HG03039 (cell line): ENCODE measurements around the gene FHIT.

ENCODE experiments used
- ATAC-seq: cut with Tn5 transposase; IDR thresholded peaks from one replicate; pipeline ENCODE4 v1.9.1; 2021; ENCODE audit warnings: mild to moderate bottlenecking, moderate library complexity; ENCODE audit not compliant: unreplicated experiment

The FHIT gene

DNA sequence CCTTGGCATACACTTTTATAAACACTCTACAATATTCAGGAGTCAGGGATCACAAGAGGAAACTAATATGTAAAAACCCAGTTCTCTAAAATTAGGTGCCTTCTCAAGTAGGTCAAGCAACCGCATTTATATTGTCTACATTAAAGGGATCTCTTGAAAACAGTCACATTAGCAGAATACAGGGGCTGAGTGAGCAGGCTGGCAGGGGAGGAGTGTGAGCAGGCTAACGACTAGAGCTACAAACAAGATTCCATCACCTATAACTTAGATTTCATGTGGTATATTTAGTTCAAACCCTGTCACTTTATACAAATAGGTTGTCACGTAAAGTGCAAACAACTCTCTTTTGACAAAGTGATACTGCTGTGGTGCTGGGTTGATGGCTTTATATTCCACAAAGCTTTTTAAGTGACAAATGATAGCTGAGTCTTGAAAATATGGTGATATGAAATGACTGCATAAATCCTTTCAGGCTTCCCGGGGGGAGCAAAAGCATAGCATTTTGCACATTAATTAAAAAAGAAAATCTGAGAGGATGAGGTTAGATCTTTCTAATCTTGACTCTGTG is 937.9 kb downstream of the FHIT start:
- ATAC-seq: no peak

DNA sequence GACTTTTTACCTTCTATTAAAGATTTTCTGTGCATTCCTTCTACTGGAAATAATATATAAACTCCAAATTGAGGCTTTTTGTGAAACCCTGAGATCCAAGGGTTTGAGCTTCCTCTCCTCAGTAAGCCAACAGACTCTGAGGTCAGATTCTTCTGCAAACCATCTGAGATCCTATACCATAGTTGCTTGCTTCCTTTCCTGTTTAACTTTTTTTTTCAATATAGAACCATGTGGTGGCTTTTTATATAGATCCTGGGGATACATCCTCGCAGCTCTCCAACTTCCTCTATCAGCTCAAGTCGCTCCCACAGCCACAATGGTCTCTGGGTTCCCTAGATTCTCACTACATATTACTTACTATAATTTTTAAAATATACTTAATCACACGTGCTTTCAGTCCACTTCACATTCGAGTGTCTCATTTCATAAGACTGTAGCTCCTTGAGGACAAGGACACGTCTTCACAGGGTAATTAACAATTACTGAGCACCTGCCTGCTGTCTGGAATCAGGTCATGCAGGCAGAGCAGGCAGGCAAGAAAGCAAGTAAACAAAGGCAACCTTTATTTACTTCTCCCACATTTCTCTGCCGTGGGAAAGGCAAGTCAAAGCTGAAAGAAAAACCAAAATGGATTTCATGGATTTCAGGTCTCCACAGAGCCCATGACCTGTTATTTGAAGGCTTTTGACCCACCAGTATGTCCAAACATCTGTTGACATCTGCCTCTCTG is 941.5 kb downstream of the FHIT start:
- ATAC-seq: no peak

DNA sequence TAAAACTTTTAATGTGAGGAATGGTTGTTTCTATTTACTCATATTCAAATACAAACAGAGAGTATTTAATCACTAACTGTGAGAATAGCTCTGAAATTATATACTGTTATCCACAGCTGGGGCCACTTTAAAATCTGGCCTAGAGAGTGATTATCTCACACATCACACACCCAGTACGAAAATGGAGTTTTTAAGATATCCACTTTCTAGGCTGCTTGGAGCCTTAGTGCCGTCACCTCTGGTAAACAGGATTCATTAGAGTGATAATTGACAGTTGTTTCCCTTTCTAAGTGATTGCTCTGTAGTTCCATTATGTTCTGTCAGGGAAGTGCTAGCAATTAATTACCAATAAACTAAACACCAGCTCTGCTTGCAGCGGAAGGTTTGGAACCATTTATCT is 942.4 kb downstream of the FHIT start:
- ATAC-seq: no peak

DNA sequence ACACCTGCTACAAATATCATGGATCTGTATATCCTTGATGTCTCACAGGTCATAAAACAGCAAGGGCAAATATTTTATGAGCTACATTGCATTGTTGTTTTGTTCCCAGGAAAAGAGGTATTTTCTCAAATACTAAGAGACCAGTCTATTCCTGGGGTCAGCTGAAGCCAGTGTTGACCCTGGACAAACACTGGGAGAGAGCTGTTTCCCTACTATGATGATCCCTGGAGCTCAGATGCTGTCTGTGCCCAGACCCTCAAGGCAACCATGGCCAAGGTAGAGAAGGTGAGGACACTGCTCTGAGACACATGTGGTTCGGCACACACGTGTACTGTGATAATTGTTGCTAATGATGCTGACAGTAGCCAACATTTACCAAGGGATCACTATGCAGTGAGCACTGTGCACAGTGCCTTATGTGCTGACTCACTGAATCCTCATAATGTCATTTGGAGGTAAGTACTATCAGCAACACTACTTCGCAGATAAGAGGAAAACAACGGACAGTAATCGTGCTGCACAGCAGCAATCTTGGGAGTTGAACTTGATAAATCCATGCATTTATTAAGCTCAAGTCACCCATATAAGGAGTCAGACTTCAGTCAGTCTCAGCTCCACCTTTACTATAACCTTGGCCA is 943.6 kb downstream of the FHIT start:
- no peak for ATAC-seq

DNA sequence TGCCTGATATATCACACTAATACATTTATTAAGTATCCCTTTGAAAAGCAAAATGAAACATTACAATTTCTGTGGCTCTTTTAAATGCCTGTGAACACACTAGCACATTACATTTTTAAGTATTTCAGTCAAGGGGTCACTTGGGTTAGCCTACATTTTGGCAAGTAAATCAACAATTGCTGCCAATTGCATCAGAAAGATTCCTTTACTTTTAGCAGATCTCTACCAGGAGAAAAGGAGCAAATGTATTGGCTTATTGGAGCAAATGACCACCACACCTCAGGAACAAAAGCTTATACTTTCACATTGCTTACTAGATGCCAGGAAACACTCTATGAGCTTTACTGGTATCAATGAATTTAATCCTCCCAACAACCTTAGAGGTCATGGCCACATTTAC is 947.1 kb downstream of the FHIT start:
- ATAC-seq: no peak

DNA sequence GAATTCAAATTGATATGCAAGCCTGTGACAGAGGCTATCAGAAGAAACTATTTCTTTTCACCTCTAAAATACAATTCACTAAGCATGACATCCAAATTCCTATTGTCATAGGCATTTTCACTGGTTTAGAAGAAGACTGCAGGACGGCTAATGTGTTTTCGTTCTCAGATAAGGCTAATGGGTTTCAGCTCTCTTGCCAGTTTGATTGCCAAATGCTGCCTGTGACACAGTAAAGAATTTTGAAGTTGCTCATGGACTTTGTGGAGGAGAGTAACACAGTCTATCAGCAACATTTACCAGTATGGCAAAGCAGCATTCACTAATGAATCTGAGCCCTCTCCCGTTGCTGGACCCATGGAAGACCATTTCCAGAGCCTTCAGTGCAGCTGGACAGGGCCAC is 948.1 kb downstream of the FHIT start:
- no peak for ATAC-seq

DNA sequence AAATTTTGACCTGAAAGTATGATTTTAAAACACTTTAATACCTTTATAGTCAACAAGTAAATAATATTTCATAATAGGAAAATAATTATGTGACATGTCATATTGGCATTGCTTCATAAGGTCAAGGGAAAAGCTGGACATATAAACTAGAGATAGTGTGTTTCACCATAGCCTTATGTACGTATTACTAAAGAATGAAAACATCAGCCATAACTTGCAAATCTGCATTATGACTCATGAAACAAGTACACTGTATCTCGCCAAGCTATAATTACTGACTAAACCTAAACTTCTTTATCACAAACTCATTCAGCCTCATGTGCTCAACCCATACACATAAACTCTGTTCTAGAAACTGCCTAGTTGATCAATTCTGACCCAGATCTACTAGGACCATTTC is 950.1 kb downstream of the FHIT start:
- no peak for ATAC-seq

DNA sequence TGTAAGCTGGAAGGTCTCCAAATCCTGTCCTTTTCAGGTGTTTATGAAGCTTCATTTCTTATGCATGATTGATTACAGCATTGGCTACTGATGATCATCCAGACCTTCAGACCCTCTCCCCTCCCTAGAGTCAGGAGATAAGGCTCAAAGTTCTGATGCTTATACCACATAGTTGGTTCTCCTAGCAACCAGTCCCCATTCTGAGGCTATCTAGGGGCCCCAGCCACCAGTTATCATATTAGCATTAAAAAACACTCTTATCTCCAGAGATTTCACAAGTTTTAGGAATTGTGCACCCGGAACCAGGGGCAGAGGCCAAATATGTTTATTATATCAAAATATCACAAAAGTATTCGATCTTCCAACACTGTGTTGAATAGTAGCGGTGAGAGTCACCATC is 953.1 kb downstream of the FHIT start:
- ATAC-seq: no peak

DNA sequence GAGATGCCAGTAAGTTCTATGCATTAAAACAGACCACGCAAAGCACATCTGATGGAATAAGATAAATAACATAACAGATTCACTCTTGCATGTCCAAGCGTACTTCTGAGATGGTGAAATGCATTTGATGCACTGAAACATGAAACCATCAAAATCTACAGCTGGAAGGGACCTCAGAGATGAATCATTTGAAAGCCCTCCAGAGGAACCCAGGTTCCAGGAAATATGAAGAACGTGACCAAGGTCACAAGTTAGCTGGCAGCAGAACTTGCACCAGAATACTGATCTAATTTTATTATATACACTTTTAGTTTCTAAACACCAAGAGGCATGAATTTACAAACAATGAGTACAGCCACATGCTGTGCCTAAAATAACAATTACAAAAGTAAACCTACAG is 957.1 kb downstream of the FHIT start:
- no peak for ATAC-seq

DNA sequence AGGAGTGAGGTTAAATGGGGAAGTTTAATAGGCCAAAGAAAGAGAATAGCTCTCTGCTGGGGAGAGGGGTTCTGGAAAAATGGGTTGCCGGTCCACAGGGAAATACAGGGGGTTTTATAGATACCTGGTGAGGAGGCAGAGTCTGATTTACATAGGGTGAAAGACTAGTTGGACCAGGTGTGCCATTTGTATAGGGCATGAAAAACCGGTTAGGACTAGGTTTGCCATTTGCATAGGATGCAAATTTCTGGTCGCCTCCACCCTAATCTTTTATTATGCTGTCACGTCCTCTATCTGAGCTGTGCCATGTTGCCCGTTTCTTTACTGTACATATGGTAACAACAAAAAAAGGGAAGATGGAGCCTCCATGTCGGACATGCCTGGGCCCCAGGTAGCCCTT is 960.1 kb downstream of the FHIT start:
- no peak for ATAC-seq

DNA sequence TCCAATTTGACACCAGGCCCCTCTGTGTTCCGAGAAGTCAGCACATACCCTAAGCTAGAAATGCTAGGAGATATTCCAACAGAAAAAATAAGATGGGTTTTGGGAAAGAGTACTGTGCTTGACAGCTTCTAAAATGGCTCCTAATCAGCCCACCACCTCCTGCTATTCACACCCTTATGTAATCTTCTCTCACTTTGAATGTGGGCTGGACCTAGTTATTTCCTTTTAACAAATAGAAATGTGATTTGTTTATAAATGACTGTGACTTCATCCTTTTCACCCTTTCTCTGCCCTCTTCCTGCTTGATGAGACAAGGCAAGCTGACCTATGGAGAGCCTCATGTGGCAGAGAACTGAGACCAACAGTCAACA is 961.1 kb downstream of the FHIT start:
- no peak for ATAC-seq

DNA sequence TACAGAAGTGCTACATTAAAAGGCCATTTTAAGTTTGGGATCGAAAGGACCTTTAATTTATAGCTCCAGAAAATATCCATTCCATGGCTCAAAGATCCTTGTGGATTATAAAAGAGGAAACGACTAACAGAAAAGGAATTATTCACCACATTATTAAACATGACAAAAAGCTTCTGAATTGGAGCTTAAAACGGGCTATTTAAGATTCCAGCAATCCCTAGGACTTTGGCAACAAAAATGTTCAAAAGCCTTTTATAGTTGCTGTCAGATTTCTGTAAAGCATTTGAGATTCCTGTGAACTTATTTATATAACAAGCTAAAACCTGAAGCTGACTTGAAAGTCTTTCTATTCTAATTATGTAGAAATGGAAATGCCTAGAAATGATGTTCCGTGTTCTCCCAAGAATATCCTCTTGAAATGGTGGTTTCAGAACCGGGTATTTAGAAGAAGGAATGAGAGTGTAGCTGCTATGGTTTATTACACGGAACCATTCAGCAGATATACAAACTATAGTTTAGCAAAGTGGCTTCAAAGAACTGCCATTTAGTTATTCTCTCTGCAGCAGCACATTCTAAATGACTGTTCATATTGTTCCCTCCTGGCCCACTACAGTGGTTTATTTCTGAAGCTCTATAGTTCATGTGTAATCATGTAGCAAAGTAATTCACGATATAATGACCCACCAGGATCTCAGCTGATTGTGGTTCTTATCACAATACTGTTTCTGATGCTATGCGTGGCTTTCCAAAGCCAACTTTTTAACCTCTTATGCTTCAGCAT is 961.7 kb downstream of the FHIT start:
- no peak for ATAC-seq

DNA sequence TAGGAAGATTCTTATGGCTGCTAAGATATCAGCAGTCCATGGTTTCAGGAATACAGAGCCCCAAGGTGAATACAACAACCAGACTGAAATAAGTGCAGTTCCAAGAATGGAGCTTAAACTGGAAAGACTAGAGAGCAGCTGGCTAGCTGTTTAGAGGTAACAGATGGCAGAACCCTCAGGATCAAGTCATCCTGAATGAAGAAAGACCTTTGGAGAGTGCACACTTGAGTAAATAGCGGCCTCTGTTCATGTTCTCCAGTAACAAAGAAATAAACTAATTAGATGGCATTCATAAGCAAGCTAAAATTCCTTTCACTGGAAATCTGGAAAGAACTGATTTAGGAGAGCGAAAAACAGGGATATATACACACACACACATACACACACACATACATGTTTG is 968.4 kb downstream of the FHIT start:
- ATAC-seq: no peak

DNA sequence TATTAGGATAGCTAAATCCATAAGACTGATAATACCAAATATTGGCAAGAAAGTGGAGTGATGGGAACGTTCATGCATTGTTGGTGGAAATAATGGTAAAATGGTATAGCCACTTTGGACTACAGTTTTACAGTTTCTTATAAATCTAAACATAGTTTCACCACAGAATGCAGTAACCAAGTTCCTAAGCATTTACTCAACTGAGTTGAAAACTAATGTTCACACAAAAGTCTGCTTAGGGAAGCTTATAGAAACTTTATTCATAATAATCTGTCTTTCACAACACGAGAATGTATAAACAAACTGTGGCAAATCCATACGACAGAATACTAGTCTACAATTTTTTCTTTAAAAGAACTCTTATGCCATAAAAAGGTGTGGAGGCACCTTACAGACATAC is 969.3 kb downstream of the FHIT start:
- ATAC-seq: no peak

DNA sequence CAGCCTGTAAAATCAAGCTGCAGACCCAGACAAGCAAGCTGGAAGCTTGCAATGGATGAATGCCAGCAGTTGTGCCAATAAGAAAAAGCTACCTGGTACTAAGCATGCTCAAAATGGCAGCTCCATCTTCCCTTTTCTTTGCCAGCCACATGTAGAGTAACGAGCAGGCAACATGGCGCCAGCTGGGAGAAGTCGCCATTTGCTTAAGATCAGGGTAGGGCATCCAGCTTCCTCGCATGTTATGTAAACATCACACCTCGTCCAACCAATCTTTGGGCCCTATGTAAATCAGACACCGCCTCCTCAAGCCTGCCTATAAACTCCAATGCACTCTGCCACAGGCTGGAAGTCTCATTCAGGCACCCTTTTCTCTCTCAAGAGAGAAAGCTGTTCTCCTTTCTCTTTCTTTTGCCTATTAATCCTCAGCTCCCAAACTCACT is 973.9 kb downstream of the FHIT start:
- ATAC-seq: no peak

DNA sequence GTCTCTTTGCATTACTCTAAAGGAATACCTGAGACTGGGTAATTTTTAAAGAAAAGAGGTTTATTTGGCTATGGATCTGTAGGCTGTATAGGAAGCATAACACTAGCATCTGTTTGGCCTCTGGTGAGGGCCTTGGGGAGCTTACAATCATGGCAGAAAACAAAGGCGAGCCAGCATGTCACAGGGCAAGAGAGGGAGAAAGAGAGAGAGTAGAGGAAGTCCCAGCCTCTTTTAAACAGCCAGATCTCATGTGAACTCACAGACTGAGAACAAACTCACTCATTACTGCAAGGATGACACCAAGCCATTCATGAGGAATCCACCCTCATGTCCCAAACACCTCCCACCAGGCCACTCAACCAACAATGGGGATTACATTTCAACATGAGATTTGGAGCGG is 974.6 kb downstream of the FHIT start:
- no peak for ATAC-seq

DNA sequence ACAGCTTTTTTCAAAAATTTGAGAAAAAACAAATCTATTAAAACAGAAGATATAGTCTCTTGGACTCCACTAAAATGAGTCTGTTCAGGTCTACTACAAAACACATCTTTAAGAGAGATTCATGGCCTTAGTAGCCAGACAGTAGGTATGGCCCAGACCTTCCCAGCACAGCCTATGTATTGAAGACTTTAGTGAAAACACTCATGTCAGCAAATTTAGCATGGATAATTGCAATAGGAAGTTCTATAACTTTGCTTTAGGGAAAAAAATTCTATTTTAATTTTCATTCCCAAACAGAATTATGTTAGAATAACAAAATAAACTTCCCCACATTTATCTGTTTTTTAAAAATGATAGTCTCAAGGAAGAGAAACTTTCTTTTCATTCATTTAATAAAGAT is 976.6 kb downstream of the FHIT start:
- ATAC-seq: no peak

DNA sequence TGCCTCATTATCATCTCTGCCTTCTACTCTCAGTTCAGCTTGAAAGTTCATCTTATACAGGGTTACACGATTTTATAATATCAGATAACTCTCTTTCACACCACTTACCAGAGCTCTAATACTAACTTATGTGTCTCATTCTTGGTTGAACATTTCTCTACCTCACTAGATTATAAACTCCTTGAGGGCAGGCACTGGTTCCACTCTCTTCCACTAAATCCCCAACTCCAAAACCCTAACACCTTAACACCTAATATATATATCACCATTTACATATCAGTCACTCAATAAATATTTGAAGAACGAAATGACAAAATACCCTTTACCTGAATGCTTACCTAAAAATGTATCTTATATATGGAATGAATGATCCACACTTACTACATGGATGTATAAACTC is 977.2 kb downstream of the FHIT start:
- ATAC-seq: no peak

DNA sequence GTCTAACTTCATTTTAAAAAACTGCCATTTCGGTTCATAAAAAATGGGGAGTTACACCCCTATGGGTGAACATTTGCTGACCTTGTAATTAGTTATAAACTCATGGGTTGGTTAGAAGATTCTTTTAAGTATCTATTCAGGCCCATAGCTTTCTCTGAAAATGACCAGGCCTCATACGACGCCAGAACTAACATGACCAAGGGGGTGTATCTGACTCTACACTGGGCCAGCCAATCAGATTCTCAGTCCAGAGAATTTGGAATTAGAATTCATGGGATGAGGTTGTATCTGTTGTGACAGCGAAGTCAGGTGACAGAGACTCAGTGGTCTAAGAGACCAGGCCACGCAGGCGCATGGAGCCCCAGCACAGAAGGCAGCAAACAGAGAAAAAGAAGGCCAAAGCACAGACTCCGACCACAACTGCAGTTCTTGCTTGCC is 981.4 kb downstream of the FHIT start:
- no peak for ATAC-seq

DNA sequence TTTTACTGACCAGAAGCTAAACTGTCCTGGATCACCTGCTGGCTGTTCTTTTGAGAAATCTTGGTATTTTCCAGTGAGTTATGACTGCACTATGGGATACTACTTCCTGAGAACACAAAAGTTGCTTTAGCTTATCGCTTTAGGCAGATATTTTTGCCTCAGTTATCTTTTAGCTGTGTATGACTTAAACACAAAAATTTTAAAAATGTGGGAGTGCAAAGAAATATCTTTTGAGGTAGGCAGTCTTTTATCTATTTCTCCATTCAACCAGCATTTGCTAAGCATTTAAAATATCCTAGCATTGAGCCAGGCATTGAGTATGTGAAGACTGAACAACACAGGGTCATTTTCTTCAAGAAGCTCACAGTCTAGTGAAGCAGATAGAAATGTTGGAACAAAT is 981.9 kb downstream of the FHIT start:
- no peak for ATAC-seq

DNA sequence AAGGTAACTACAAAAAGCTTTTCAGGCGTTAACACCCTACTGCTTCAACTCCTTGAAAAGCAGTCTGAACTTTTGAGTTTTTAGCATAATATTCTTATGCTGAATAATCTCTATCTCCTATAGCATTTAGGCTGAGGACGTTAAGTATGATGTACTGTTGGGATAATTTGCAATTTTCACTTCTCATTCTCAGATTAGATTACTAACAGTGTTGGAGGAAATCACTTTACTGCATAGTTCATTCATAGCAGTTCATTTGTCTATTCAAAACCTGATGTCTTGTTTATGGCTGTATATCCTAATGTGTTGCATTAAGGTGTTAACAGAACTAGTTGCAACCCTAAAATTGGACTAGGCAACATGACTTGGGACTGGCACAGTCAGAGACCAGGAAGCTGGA is 983.1 kb downstream of the FHIT start:
- no peak for ATAC-seq

DNA sequence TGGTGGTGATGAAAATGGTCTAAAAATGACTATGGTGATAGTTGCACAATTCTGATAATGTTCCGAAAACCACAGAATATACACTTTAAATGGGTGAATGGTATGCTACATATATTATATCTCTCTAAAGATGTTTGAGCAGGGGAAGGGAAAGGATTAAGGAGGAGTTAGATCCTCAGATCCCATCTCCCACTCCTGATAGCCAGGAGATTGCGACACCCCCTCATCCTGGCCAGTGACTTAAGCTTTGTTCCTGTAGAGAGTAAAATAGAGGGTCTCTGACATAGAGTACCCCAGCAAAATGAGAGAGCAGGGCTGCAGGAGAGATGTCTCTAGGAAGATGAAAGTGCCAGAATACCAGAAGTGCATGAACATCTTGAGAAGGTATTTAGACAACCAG is 984.8 kb downstream of the FHIT start:
- no peak for ATAC-seq
